SK-N-SH treated with all-trans-retinoic acid at 6 μM for 48 hours (cell line): Measurements from ENCODE around the gene COA8.

ENCODE experiments used
- GLIS3 ChIP-seq: fragments of 250-450 bp; sonication (Bioruptor Pico); IDR thresholded peaks from 2 replicates; pipeline ENCODE4 v1.5.0; 2020; ENCODE audit warnings: mild to moderate bottlenecking, moderate library complexity
- ZFP30 ChIP-seq: fragments of 450-650 bp; formaldehyde crosslinking; IDR thresholded peaks from 2 replicates; pipeline ENCODE4 v1.5.0; 2022; ENCODE audit warnings: mild to moderate bottlenecking, moderate library complexity

GRCh38 chr14:103548463-103549351 lies 14.1 kb upstream of the COA8 start:
- TF ChIP-seq ZFP30 (CRISPR knock-in tag) (no peak), GLIS3 (CRISPR knock-in tag) (no peak)
